Measurements from ENCODE around the gene HMGCR.
"Not testable (repeated sequence)": the region's sequence is repeated elsewhere in the genome, so short reads cannot be mapped to it uniquely, and the experiment has no call there.

HMGCR gene

DNA sequence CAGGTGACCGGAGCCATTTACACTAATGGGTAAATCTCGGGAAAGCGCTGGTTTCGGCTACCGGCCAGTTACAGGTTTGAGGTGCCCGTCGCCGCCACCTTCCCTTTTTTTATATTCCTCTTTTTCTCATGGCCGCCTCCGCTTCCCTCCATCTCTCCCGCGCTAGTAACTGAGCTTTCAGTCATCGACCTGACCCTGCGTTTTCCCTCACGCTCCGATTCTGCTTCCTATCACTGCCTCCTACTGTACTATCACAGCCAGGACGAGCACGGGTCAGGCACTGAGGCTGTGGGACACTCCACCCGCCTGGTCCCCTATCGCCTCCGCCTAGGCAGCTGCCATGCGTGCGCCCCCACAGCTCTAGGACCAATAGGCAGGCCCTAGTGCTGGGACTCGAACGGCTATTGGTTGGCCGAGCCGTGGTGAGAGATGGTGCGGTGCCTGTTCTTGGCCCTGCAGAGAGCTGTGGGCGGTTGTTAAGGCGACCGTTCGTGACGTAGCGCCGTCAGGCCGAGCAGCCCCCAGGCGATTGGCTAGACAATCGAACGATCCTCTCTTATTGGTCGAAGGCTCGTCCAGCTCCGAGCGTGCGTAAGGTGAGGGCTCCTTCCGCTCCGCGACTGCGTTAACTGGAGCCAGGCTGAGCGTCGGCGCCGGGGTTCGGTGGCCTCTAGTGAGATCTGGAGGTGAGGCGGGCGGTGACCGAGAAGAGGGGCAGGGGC is at the start of gene HMGCR:
TSS of gene HMGCR (plus strand) at position 606 of the 722 bp plus-strand sequence. CDS start 5,386 bp downstream, outside the sequence.
- peak; percentile 94 for DNase-seq

DNA sequence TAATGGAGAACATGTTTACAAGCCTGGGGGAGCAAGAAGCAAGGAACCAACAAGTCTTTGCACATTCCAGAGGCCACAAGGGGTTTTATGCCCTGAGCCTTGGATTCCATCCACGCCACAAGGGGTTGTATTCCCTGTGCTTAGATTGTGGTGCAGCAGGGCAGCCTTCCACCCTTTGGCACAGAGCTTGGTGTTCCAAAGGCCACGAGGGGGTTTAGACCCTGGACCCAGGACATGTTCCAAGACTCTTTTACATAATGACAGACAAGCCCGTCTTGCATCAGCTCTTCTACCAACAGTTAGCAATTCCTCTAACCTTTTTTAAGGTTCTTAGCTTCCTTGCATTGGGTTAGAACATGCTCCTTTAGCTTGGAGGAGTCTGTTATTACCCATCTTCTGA is 45.2 kb upstream of the HMGCR start:
- DNase-seq = not testable (repeated sequence)

DNA sequence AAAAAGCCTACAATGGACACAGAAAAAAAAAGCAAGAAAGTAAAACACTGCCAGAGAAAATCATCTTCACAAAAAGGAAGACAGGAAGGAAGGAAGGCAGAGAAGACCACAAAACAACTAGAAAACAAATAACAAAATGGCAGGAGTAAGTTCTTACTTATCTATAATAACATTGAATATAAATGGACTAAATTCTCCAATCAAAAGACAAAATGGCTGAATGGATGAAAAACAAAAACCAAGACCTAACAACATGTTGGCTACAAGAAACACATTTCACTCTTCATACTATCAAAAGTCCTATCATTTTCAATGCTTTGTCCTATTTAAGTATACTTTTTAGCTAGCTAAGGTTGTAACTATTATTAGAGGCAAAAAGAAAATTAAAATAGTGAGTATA is 36.9 kb upstream of the HMGCR start:
- DNase-seq = no peak

DNA sequence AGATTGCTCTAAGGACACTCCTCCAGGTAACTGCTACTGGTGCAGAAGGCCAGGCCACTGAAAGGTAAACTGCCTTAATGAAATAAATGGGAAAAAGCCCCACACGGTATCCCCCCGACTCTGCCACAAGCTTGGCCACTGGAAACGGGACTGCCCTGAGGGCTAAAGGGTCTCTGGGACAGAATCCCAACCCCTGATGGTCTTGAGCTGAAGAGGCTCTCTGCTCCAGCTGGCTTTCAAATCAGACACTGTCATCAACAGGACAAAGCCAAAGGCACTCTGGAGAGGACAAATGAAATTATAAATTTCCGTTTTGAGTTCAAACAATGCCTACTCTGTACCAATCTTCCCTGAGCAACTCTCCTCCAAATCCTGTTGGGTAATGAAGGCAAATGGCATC is 33.6 kb upstream of the HMGCR start:
- no peak for DNase-seq

DNA sequence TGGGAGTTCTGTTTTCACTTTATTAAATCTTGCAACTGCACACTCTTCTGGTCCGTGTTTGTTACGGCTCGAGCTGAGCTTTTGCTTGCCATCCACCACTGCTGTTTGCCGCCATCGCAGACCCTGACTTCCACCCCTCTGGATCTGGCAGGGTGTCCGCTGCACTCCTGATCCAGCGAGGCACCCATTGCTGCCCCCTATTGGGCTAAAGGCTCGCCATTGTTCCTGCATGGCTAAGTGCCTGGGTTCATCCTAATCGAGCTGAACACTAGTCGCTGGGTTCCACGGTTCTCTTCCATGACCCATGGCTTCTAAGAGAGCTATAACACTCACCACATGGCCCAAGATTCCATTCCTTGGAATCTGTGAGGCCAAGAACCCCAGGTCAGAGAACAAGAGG is 32.5 kb upstream of the HMGCR start:
- DNase-seq = not testable (repeated sequence)

DNA sequence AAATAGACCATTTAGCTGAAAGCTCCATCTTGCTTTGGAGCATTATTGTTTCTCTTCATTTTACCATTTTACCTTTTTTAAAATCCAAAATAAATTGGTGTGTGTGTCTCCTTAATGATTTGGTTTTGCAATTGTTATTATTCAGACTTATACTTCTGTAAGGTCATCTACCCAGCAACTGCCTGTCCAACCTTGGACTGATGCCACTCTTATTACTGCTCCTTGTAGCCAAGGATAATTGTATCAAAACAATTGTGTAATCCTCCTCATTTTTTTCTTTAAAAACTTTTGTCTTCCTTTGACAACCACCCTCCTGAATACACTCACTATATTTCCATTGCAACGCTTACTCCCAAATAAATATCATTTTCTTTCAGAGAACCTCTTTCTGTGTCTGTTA is 30.3 kb upstream of the HMGCR start:
- no peak for DNase-seq

DNA sequence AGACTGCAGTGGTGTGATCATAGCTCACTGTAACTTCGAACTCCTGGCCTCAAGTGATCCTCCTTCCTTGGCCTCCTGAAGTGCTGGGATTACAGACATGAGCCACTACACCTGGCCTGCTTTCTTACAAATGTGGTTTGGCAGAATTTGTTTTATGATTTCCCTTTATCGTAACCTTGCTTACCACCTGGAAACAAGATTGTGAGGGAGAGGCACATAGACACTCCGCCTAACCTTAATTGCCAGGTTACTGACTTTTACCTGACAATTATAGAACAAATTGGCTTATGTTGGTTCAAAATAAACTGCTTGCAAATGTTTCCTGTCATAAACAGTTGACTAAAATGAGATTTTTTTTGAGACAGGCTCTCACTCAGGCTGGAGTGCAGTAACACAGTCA is 26.8 kb upstream of the HMGCR start:
- no peak for DNase-seq

DNA sequence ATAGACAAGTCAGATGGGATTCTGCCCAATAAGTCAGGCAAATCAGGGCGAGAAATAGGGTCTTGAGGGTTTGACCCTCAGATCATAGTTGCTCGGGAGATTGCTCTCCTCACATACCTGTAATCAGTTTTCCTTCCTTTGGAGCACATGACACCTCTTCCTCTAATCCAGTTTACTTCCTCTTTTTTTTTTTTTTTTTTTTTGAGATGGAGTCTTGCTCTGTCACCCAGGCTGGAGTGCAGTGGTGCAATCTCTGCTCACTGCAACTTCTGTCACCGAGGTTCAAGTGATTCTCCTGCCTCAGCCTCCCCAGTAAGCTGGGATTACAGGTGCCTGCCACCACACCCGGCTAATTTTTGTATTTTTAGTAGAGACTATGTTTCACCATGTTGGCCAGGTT is 17.9 kb upstream of the HMGCR start:
- not testable (repeated sequence) for DNase-seq

DNA sequence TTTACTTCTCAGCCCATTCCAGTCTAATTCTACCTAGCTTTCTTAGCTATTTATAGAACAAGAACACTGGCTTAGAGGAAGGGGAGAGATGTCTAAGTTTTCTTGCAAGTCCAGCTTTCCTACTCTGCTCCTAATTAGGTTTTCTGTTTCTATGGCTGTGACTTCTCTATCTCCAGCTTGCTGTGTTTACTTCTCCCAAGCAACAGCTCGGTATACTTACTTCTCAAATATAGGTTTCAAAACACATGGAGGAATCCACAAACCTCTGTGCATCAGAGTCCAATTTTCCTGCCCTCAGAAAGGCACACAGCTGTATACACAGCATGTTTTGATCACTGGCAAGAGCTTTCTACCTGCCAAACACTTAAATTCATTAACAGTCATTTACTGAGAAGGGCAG is 17.4 kb upstream of the HMGCR start:
- DNase-seq = no peak

DNA sequence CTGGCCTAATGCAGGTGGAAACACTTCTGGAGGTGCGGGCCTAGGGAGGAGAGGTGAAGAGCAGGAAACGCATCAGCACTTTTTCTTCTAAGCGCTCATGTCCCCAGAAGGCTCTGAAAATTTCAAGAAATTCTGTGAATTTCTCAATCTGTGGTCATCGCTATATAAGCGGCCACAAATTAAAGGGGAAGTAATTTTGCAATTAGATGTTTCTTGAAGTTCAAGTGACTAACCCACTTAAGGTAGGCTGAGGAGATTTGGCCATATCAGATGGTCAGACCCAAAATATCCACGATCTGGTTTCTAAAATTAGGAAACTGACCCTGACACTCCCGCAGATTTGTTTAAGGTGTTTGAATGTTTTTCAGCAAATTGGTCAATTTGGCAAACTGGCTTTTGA is 16.6 kb upstream of the HMGCR start:
- no peak for DNase-seq

DNA sequence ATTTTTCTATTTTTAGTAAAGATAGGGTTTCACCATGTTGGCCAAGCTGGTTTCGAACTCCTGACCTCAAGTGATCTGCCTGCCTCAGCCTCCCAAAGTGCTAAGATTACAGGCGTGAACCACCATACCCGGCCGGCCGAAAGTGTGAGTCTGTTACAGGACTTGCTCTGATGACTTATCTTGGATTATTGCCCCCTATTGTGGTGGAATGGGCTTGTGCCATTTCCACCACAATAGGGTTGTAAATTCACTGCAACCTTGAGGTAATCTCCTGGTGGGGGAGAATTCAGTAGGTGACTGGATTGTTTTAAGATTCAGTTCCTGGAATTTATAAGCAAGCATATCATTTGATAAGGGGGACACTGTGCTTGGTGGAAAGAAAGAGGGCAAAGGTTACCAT is 15.0 kb upstream of the HMGCR start:
- no peak for DNase-seq

DNA sequence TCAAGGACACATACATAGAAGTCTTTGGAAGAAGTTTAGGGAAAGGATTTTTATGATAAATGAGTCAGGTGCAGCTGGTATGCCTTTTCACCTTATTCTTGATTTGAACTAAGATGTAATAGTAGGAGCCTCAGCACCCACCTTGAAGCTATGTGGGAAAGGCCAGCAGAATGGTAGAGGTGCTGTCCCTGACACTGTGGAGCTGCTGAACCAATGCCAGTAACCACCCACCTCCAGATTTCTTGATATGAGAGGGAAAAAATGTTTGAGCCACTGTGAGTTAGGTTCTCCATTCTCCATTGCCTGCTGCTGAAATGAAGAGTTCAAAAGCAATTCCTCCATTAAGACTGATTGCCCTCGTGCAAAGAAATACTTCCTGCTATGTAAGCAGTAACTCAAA is 12.2 kb upstream of the HMGCR start:
- no peak for DNase-seq

DNA sequence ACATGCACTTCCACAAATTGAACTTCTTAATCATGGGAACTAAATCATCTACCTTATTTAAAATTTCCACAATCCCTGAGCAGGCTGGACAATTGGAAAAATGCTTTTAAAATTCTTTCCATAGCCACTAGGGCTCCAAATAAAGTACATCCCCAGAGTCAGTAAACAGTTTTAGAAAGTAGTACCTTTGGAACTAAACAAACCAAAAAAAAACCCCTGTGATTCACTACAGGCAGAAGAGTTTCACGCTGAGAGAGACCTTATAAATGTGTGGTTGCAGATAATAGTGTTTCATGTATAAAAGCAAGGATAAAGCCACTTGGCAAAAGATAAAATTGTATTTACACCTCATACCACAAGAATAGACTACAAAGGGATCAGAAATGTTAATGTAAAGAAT is 11.8 kb upstream of the HMGCR start:
- DNase-seq = no peak

DNA sequence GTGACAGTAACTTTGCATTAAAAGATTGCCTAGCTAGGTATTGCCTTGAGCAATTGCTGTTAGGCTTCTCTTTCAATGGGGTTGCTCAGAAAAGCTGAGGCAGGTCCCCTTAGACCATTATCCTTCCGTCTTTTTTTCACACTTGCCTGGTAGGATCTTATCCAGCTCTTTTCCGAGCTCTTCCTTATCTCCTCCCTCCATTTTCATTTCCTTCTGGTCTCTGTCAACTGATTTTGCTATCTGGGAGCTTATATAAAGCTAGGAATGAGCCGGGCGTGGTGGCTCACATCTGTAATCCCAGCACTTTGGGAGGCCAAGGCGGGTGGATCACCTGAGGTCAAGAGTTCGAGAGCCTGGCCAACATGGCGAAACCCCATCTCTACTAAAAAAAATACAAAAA is 6.6 kb upstream of the HMGCR start:
- no peak for DNase-seq

DNA sequence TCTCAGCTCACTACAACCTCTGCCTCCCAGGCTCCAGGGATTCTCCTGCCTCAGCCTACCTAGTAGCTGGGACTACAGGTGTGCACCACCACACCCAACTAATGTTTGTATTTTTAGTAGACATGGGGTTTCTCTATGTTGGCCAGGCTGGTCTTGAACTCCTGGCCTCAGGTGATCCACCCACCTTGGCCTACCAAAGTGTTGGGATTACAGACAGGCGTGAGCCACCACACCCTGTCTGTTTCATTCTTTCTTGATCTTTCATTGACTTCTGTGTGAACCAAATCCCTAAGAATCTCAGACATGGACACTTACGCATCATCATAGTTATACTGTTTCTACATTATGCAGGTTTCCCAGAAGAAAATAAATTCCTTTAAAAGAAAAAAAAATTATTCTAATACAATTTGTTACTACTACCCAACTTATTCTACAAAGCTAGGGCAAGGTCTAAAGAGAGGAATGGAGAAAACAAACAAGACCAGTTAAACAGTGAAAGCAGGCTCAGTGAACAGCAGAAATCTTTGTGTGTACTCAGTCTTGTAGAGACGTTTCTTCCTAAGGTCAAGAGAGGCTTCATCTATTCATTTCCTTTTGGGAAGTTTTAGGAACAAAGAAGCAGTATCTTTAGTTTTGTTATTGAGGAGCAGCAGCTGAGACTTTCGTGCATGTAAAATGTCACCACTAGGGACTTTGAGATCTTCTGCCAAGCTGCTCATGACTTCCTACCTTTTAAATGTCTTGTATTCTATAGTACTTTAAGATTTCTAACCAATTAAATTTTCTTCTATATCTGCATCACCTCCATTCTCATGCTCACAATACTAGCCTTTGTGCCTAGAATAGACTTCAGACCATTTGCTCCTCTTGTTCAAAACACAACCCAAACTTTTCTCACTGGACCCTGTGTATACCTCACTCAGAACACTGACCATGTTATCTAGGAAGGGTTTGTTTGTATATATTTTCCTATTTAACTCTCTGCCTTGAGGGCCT is 5.6 kb upstream of the HMGCR start:
- no peak for DNase-seq

DNA sequence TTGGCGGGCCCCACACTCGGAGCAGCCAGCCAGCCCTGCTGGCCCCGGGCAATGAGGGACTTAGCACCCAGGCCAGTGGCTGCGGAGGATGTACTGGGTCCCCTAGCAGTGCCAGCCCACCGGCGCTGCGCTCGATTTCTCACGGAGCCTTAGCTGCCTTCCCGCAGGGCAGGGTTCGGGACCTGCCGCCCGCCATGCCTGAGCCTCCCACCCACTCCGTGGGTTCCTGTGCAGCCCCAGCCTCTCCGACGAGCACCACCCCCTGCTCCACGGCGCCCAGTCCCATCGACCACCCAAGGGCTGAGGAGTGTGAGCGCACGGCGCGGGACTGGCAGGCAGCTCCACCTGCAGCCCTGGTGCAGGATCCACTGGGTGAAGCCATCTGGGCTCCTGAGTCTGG is 3.3 kb upstream of the HMGCR start:
- DNase-seq = not testable (repeated sequence)

DNA sequence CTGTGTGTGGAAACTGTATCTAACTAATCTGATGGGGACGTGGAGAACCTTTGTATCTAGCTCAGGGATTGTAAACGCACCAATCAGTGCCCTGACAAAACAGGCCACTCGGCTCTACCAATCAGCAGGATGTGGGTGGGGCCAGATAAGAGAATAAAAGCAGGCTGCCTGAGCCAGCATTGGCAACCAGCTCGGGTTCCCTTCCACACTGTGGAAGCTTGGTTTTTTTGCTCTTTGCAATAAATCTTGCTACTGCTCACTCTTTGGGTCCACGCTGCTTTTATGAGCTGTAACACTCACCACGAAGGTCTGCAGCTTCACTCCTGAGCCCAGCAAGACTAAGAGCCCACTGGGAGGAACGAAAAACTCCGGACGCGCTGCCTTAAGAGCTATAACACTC is 2.6 kb upstream of the HMGCR start:
- not testable (repeated sequence) for DNase-seq

DNA sequence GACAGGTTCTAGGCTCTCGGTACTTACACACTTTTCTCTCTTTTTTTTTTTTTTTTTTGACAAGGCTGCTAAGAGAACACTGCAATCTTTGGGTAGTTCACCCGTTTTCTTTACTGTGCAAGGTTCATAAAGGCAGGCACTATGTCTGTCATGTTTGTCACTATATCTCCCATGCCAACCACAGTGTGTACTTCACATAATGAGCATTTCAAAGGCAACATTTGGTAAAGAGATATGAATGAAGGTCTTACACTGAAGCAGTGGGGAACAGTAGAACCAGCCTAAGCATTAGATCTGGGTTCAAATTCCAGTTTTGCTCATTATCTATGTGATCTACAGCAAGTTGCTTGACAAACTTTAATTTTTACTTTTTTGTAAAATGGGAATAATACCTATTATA is 1.5 kb upstream of the HMGCR start:
- no peak for DNase-seq

DNA sequence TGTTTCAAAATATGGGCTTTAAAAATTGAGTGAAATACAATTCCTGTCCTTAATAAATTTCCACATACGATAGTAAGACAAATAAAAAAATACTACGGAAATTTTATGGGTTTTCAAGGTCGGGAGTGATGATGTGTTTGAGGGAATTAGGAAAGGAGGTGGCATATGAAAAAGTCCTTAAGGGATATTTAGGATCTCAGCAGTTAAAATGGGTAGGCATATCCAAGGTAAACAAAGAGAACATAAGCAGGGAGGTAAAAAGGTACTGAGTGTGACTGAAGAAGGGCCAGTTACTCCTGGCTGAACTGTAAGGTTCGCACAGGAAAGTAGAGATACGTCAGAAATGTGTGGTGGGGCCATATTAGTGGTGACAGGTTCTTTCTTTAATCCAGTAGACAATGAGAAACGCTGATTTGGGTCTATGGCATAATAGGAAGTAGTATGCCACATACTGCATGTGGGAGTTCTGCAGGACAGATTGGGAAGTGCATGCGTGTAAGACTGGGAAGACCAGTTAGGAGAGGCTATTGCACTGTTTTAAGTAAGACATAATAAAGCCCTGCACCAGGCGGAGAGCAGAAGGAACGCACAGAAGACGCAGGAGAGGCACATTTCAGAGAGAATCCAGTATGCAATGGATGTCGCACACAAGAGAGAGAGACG is 937 bp upstream of the HMGCR start:
- peak; percentile 73 for DNase-seq

DNA sequence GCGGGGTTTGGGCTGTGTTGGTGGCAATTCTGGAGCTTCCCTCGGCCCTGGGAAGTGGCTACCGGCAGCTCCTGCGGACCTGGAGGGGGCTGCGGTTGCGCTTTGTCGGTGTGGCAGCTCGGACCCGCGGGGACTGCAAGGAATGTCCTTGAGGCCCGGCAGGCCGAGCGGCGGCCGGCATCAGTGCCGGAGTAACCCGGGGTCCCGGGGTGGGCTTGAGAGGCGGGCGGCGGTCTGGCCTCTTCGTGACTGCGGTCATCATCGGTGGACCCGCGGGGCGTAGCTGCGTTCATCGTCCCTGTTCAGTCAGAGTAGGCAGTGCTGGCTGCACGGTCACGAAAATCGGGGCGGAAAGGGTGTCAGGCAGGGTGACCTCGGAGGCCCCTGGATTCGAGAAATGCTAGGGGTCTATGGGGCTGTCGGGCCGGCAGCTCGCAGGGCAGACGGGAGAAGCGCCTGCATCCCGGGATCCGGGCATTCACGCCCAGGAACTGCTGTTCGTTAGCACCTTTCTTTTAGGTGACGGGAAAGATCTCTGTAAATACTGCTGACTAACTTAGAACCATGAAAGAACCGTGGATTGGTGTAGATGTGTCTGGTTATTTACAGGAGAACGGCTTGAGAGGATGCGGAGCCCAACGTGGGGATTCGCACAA is 474 bp downstream of the HMGCR start:
- DNase-seq = no peak

DNA sequence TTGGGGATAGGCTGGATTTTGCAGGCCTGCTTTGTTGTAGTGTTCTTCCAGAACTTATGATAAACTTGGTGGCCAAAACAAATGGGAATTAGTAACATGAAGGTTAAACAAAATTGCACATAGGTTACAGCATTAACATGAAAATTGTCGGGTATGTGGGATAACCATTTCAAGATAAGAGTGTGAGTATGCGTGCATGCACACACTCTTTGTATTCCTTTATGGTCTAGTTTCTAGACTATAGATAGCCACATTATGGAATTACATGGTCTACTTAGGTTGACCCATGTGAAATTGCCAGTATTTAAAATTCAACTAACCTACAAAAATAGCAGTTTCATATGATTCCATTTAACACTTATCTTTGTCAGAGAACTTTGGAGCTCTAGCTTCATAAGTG is 1.4 kb downstream of the HMGCR start:
- DNase-seq = no peak

DNA sequence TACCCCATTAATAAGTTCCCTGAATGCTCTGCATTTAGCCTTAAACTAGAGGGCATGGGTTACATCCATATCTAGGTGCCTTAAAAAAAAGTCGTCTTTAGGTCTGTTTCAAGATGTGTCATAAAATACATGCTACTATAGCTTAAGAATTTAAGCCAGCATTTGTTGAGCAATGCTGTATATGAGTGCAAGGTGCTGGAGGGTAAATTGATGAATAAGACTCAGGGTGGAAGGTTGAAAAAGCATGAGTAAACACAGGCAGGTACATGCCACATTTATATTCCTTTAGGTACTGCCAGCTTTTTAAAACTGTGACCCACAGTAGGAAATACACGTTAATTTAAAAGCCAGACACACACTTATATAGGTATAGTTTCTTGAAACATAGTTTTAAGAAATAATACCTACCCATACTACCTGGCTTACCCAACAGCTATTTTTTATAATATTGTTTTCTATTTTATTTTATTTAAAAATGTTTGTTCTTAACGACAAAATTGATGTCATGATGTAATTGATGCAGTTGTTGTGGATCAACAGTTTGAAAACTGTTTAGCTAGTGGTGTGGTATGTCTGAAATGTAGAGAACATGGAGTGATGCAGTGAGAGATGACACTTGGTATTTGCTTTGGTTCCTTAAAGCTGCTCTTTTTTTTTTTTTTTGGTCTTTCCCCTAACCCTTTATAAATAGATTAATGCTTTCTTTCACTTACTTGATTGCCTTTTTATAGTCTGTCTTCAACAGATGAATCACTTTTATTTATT is 3.9 kb downstream of the HMGCR start:
- no peak for DNase-seq
